HepG2 (cell line): ENCODE measurements around the gene CCDC7.

Experiments
- CAMTA2 ChIP-seq: sonication (generic); formaldehyde crosslinking; IDR thresholded peaks from 2 replicates; pipeline ENCODE4 v1.4.0; 2020; ENCODE audit warnings: mild to moderate bottlenecking, missing genetic modification reagents, borderline replicate concordance
- CEBPG ChIP-seq: IDR thresholded peaks from 2 replicates; pipeline ENCODE4 v1.6.1; 2016
- ZNF331 ChIP-seq: sonication (generic); formaldehyde crosslinking; IDR thresholded peaks from 2 replicates; pipeline ENCODE4 v1.4.0; 2020; ENCODE audit warnings: missing genetic modification reagents
- ZNF501 ChIP-seq: sonication (generic); formaldehyde crosslinking; IDR thresholded peaks from 2 replicates; pipeline ENCODE4 v1.5.1; 2020; ENCODE audit warnings: mild to moderate bottlenecking, moderate library complexity, missing genetic modification reagents
- ZSCAN20 ChIP-seq: sonication (generic); formaldehyde crosslinking; IDR thresholded peaks from 2 replicates; pipeline ENCODE4 v1.4.0; 2020; ENCODE audit warnings: missing genetic modification reagents, mild to moderate bottlenecking, borderline replicate concordance
- TF ChIP-seq, protein P1 (sequence below): sonication (generic); formaldehyde crosslinking; IDR thresholded peaks from 2 replicates; pipeline ENCODE4 v1.5.0; 2020; ENCODE audit warnings: mild to moderate bottlenecking, missing genetic modification reagents, moderate library complexity
- TF ChIP-seq, protein P2 (sequence below): sonication (generic); formaldehyde crosslinking; IDR thresholded peaks from 2 replicates; pipeline ENCODE4 v1.5.1; 2020; ENCODE audit warnings: missing genetic modification reagents, mild to moderate bottlenecking, borderline replicate concordance
- TF ChIP-seq, protein P3 (sequence below): IDR thresholded peaks from 2 replicates; pipeline ENCODE4 v1.6.1; 2012; ENCODE audit warnings: inconsistent platforms

DNA sequence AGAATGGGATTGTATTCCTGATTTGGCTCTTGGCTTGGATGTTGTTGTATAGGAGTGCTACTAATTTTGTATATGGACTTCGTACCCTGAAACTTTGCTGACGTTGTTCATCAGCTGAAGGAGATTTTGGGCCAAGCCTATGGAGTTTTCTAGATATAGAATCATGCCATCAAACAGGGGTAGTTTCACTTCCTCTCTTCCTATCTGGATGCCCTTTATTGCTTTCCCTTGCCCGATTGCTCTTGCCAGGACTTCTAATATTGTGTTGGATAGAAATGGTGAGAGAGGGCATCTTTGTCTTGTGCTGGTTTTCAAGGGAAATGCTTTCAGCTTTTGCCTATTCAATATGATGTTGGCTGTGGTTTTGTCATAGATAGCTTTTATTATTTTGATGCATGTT lies 92.3 kb downstream of the CCDC7 start:
- no peak for TF ChIP-seq CAMTA2 (CRISPR knock-in tag)
- TF ChIP-seq, protein P1, sequence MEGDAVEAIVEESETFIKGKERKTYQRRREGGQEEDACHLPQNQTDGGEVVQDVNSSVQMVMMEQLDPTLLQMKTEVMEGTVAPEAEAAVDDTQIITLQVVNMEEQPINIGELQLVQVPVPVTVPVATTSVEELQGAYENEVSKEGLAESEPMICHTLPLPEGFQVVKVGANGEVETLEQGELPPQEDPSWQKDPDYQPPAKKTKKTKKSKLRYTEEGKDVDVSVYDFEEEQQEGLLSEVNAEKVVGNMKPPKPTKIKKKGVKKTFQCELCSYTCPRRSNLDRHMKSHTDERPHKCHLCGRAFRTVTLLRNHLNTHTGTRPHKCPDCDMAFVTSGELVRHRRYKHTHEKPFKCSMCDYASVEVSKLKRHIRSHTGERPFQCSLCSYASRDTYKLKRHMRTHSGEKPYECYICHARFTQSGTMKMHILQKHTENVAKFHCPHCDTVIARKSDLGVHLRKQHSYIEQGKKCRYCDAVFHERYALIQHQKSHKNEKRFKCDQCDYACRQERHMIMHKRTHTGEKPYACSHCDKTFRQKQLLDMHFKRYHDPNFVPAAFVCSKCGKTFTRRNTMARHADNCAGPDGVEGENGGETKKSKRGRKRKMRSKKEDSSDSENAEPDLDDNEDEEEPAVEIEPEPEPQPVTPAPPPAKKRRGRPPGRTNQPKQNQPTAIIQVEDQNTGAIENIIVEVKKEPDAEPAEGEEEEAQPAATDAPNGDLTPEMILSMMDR (CRISPR knock-in tag), result no peak
- no peak for TF ChIP-seq CEBPG
- TF ChIP-seq ZNF501, result no peak
- TF ChIP-seq, protein P2, sequence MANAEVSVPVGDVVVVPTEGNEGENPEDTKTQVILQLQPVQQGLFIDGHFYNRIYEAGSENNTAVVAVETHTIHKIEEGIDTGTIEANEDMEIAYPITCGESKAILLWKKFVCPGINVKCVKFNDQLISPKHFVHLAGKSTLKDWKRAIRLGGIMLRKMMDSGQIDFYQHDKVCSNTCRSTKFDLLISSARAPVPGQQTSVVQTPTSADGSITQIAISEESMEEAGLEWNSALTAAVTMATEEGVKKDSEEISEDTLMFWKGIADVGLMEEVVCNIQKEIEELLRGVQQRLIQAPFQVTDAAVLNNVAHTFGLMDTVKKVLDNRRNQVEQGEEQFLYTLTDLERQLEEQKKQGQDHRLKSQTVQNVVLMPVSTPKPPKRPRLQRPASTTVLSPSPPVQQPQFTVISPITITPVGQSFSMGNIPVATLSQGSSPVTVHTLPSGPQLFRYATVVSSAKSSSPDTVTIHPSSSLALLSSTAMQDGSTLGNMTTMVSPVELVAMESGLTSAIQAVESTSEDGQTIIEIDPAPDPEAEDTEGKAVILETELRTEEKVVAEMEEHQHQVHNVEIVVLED (CRISPR knock-in tag), result no peak
- TF ChIP-seq, protein P3, sequence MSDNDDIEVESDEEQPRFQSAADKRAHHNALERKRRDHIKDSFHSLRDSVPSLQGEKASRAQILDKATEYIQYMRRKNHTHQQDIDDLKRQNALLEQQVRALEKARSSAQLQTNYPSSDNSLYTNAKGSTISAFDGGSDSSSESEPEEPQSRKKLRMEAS, result no peak
- no peak for TF ChIP-seq ZNF331 (CRISPR knock-in tag)
- TF ChIP-seq ZSCAN20, result no peak
